GM12878 (cell line): Measurements from ENCODE around the gene PRSS8. TPM values are rescaled to one million over a fixed set of nuclear protein-coding genes. Genes with fewer than 3 reads are reported as not detected.

Experiments used
- ATAC-seq: fragments of 200-7000 bp; cut with Tn5 transposase; 3 replicates; pipeline ENCODE4 v1.9.1; 2020; ENCODE audit warnings: mild to moderate bottlenecking, moderate library complexity
- BruUV-seq: library from RNA; stranded (reverse); fragments of 400-500 nt; replicated peaks from 2 replicates; lab custom pipeline; 2021; lab: Mats Ljungman, UMichigan
- CTCF ChIA-PET: fragments of 300-600 bp; sonication (Branson Sonifier 250); formaldehyde crosslinking; extraction: SDS; loops from one replicate; lab custom pipeline; 2021; ENCODE audit warnings: inconsistent platforms; lab: Yijun Ruan, JAX
- POLR2A ChIA-PET: fragments of 350-600 bp; formaldehyde crosslinking; extraction: SDS; loops from one replicate; lab custom pipeline; 2021; ENCODE audit warnings: inconsistent platforms; lab: Charles Lee
- RAD21 ChIA-PET: fragments of 300-600 bp; sonication (Branson Sonifier 250); formaldehyde crosslinking; loops from one replicate; lab custom pipeline; 2023; ENCODE audit warnings: antibody characterized with exemption; ENCODE audit not compliant: unreplicated experiment; lab: Charles Lee
- SMC1A ChIA-PET: fragments of 300-600 bp; sonication (Branson Sonifier 250); formaldehyde crosslinking; loops from one replicate; lab custom pipeline; 2023; ENCODE audit not compliant: unreplicated experiment, uncharacterized antibody; lab: Charles Lee
- DNase-seq: peaks from one replicate; pipeline ENCODE4 v3.0.0-alpha.2; 2011; ENCODE audit warnings: low read depth, low spot score
- FAIRE-seq: peaks from 3 replicates; lab custom pipeline; 2011; peaks lifted over from hg19 to GRCh38; lab: Jason Lieb, UNC
- H2AFZ ChIP-seq: 2 replicates; pipeline ENCODE4 v1.6.0; 2011; ENCODE audit warnings: low read depth, low read length, control low read depth; ENCODE audit not compliant: control insufficient read depth
- H3K27ac ChIP-seq: 2 replicates; pipeline ENCODE4 v1.5.1; 2011; ENCODE audit warnings: control low read depth; ENCODE audit not compliant: control insufficient read depth, insufficient read depth
- H3K27me3 ChIP-seq, 2 experiments: replicated peaks in 1 of 2; 2 replicates each; pipeline versions ENCODE4 v1.6.0 to v1.6.1; 2011; ENCODE audit warnings: low read length in 1 of 2; ENCODE audit not compliant: control insufficient read depth in 2 of 2, insufficient read depth in 2 of 2
- H3K36me3 ChIP-seq, 2 experiments: 2 replicates each; pipeline ENCODE4 v1.5.1; 2011; ENCODE audit warnings: low read length in 1 of 2; ENCODE audit not compliant: control insufficient read depth in 2 of 2, insufficient read depth in 2 of 2
- H3K4me1 ChIP-seq: 2 replicates; pipeline ENCODE4 v1.6.1; 2011; ENCODE audit warnings: mild to moderate bottlenecking, low read length, moderate library complexity, mixed read lengths; ENCODE audit not compliant: control insufficient read depth, insufficient read depth
- H3K4me2 ChIP-seq: 2 replicates; pipeline ENCODE4 v1.6.0; 2011; ENCODE audit warnings: control low read depth; ENCODE audit not compliant: control insufficient read depth, insufficient read depth
- H3K4me3 ChIP-seq: fragments of 200-600 bp; sonication (generic); 2 replicates; pipeline ENCODE4 v1.5.1; 2016
- H3K79me2 ChIP-seq: 2 replicates; pipeline ENCODE4 v1.6.0; 2011; ENCODE audit warnings: low read length; ENCODE audit not compliant: control insufficient read depth, insufficient read depth
- H3K9ac ChIP-seq: 2 replicates; pipeline ENCODE4 v1.8.0; 2011; ENCODE audit warnings: low read length, control low read depth, mixed read lengths; ENCODE audit not compliant: control insufficient read depth, insufficient read depth
- H3K9me3 ChIP-seq: replicated peaks from 3 replicates; pipeline ENCODE4 v1.5.1; 2011; ENCODE audit warnings: mild to moderate bottlenecking, low read length; ENCODE audit not compliant: control insufficient read depth, insufficient read depth
- H4K20me1 ChIP-seq: 2 replicates; pipeline ENCODE4 v1.6.0; 2011; ENCODE audit not compliant: control insufficient read depth, insufficient read depth
- DPF2 ChIP-seq: fragments of 450-650 bp; IDR thresholded peaks from 2 replicates; pipeline ENCODE4 v1.6.1; 2017; ENCODE audit warnings: mild to moderate bottlenecking
- KDM1A ChIP-seq: fragments of 200-600 bp; sonication (generic); IDR thresholded peaks from 2 replicates; pipeline ENCODE4 v1.6.1; 2016; ENCODE audit warnings: borderline replicate concordance
- NR2C1 ChIP-seq: fragments of 450-650 bp; IDR thresholded peaks from 2 replicates; pipeline ENCODE4 v1.6.1; 2017; ENCODE audit warnings: antibody characterized with exemption, mild to moderate bottlenecking, moderate library complexity
- TBL1XR1 ChIP-seq: IDR thresholded peaks from 2 replicates; pipeline ENCODE4 v1.6.1; 2012; ENCODE audit warnings: low read depth, low read length, improper control_type of control experiment
- WGBS: methylation state at CpG from one replicate; pipeline ENCODE4 v1.1.6; 2016; ENCODE audit warnings: low lambda C conversion rate; ENCODE audit not compliant: insufficient replicate concordance, insufficient coverage; ENCODE audit errors: missing lambda C conversion rate; 5-methylcytosine and 5-hydroxymethylcytosine counted together
- in situ Hi-C: fragments of 300-500 bp; cut with MboI; formaldehyde crosslinking; loops from 9 replicates; pipeline ENCODE4 v1.14.3; 2018; ENCODE audit warnings: mixed read lengths
- intact Hi-C: fragments of 100-400 bp; cut with micrococcal nuclease; formaldehyde crosslinking; loops from one replicate; pipeline ENCODE4 v1.14.2; 2022; ENCODE audit not compliant: unreplicated experiment
- polyA plus RNA-seq, 11 experiments: library from polyadenylated mRNA; depleted of rRNA in 4 of 11; unstranded in 6 of 11; stranded (reverse) in 5 of 11; fragments of >200 nt; fragmentation: Nextera tagmentation in 4 of 11; fragmentation: Illumina TruSeq in 1 of 11; extraction: Ambion mirVana in 4 of 11; extraction: Trizol in 1 of 11; gene quantifications; 1 replicate in 1 of 11; 2 replicates in 10 of 11; pipeline versions ENCODE4 v1.2.1 to v1.2.3, GENCODE V29; 2011 to 2016; ENCODE audit warnings: inconsistent platforms in 2 of 11, missing spikeins in 2 of 11, low read depth in 1 of 11
- total RNA-seq, 4 experiments: library from RNA; depleted of rRNA in 3 of 4; stranded (reverse); fragments of >200 nt in 3 of 4; fragmentation: Illumina TruSeq in 1 of 4; extraction: Trizol in 1 of 4; gene quantifications; 2 replicates each; pipeline versions ENCODE4 v1.2.1 to v1.2.3, GENCODE V29; 2013 to 2021

PRSS8 gene
- total and polyA plus RNA-seq, 10 of the 15 experiments (the other 5 are each of a cell fraction or from before 2014, with no cell fraction given), result 0.33 to 0.58 TPM; not detected in 8

DNA sequence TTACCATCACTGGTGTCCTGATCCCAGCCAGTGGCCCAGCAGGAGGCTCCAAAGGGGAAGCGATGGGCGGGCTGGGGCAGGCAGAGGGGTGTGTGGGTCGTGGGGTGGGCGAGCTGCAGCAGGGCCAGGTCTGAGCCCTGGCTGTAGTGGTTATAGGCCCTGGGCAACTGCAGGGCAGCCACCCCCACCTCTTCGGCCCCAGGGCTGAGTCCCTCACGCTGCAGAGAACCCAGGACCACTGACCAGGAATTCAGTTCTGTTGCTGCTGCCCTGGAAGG, 49.0 kb downstream of the PRSS8 start:
- in situ Hi-C loops, result no loop called here
- Histone ChIP-seq H3K27me3 (no peaks in the 10 kb centered on the region), H3K4me1 (no peaks in the 10 kb centered on the region), H2AFZ (no peak overlapping the region), H4K20me1 (no peaks in the 10 kb centered on the region; the same call in 1 of the 2 replicates), H3K36me3 (peaks cover 2% of the 10 kb centered on the region in 2 experiments; a peak in 3 of 4 replicates), H3K9ac (no peak overlapping the region), H3K9me3 (no peaks in the 10 kb centered on the region), H3K79me2 (no peaks in the 10 kb centered on the region; the same call in 1 of the 2 replicates), H3K4me2 (no peak overlapping the region), H3K27ac (no peak overlapping the region), H3K4me3 (no peak overlapping the region)
- TF ChIP-seq TBL1XR1, result no peak
- ChIA-PET SMC1A (no interaction called here), POLR2A (interaction anchor here (0.8 kb wide), 1 partner anchor 12 kb away, joined by 3 read pairs; the partner anchor contains the start of genes ZNF646 and ZNF668), CTCF (no interaction called here), RAD21 (no interaction called here)
- intact Hi-C loops, result no loop called here
- WGBS, result 93% methylated on average over 4 of the region's 6 CpGs
- no peak for ATAC-seq
- DNase-seq, result no peak
- no TSS peak for BruUV-seq
- no peak for FAIRE-seq

DNA sequence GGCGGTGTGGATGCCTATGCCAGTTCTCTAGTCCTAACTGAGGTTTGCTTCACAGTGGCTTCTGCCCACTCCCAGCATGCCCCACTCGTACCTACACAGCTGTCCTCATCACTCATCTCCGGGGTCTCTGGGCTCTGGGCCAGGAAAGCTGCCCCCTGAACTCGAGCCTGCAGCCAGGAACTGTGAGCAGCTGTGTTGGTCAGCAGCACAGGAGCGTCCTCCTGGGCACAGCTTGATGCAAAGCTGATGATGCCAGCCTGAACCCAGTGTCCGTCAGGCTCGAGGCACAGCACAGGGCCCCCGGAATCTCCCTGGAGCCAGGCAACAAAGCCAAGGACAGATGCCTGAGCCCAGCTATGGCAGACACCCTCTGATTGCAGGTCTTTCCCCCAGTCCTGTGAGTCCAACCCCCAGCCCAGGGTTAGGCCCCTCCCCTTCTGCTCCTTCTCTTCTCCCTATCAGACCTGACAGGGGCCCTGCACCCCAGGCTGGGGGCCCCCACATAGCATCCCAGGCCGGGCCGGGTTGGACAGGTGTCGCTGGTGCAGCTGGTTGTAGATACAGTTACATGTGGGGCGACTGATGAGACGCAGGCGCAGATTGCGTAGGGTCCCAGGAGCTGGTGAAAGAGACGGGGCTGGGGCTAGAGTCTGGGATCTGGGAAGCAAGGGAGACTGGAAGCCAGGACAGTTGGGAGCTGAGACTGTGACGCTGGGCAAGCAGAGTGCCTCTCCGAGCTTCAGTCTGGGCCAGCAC, 49.5 kb downstream of the PRSS8 start:
- Histone ChIP-seq H3K4me2 (no peak overlapping the region), H3K9me3 (no peaks in the 10 kb centered on the region), H3K4me1 (no peaks in the 10 kb centered on the region), H3K9ac (no peak overlapping the region), H3K36me3 (peaks cover 2% of the 10 kb centered on the region in 2 experiments; a peak in 3 of 4 replicates), H4K20me1 (no peaks in the 10 kb centered on the region; the same call in 1 of the 2 replicates), H3K27ac (no peak overlapping the region), H3K4me3 (no peak overlapping the region), H3K27me3 (no peaks in the 10 kb centered on the region), H2AFZ (no peak overlapping the region), H3K79me2 (no peaks in the 10 kb centered on the region)
- TF ChIP-seq NR2C1, result no peak
- TF ChIP-seq DPF2, result no peak
- no peak for TF ChIP-seq KDM1A
- FAIRE-seq (no peak), ATAC-seq (no peak), DNase-seq (no peak)
- intact Hi-C loops (no loop called here), in situ Hi-C loops (no loop called here)
- ChIA-PET POLR2A (interaction anchor here (0.8 kb wide), 1 partner anchor 12 kb away, joined by 3 read pairs; the partner anchor contains the start of genes ZNF646 and ZNF668), SMC1A (no interaction called here), RAD21 (no interaction called here), CTCF (no interaction called here)
- WGBS, result 88% methylated on average over 18 of the region's 18 CpGs
- no TSS peak for BruUV-seq
